ENCODE measurements around the gene C2.

GRCh38 chr6:31968791-31969711 is 41.5 kb downstream of the C2 start:
- TF ChIP-seq CTCF (IDR thresholded peaks at IDR 0.05), result no peak
- no peak for TF ChIP-seq EP300 (IDR thresholded peaks at IDR 0.05)
